ENCODE data around the gene OR10A3. TPM values are rescaled to one million over a fixed set of nuclear protein-coding genes. Genes with fewer than 3 reads are reported as not detected.

Gene OR10A3
- total and polyA plus RNA-seq, 2 experiments from 2014 or later = 0.14 to 0.52 TPM

DNA sequence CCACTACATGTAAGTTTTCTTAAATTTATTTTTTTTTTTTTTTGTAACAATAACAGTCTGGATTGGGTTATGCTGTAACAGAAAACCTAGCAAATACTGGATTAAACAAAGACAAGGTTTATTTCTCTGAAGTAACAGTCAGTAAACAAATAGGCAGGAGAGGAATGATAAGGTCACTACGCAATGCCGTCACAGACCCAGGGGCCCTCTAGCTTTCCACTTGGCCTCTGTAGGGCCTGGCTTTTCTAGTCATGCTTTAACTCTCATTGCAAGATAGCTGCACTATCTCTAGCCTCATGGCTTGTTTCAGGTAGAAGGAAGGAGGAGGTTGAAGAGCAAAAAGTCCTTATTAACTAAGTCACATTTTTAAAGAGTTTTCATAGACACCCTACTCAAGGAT is 17.0 kb downstream of the OR10A3 start:
- Histone ChIP-seq H2AFZ (no peak overlapping the region), H3K4me1 (ENCODE audit: insufficient read depth) (no peaks in the 10 kb centered on the region), H4K20me1 (replicated peaks; ENCODE audit: insufficient read depth) (no peaks in the 10 kb centered on the region), H3K27ac (ENCODE audit: low read depth) (no peak overlapping the region), H3K36me3 (ENCODE audit: insufficient read depth) (peaks cover 13% of the 10 kb centered on the region), H3K79me2 (replicated peaks; ENCODE audit: insufficient read depth) (no peaks in the 10 kb centered on the region), H3K4me3 (no peak overlapping the region), H3F3A (replicated peaks; ENCODE audit: low read depth) (no peaks in the 10 kb centered on the region), H3K9me2 (ENCODE audit: insufficient read depth) (0 out of 2 replicates have a peak, but pooled peaks cover 4% of the 10 kb centered on the region), H3K27me3 (ENCODE audit: insufficient read depth) (no peaks in the 10 kb centered on the region), H3K4me2 (no peak overlapping the region)
- no peak for DNase-seq (ENCODE audit: low spot score)
- Mint-ChIP-seq H3K4me1 (no peaks in the 10 kb centered on the region), H3K27me3 (ENCODE audit: insufficient read depth, low read depth, poor library complexity) (no peaks in the 10 kb centered on the region), H3K9me3 (peaks cover 9% of the 10 kb centered on the region), H3K4me3 (no peak overlapping the region), H3K27ac (no peak overlapping the region), H3K36me3 (ENCODE audit: low read depth) (peaks cover 6% of the 10 kb centered on the region; the same call in 2 of the 3 replicates)
- TF ChIP-seq ZNF331 (CRISPR knock-in tag; IDR thresholded peaks at IDR 0.05; ENCODE audit: low read depth) (no peak), ZNF114 (CRISPR knock-in tag; IDR thresholded peaks at IDR 0.05) (no peak), JUNB (IDR thresholded peaks at IDR 0.05; ENCODE audit: unreplicated experiment) (no peak)
- no peak for ATAC-seq

- Histone ChIP-seq H3K36me3 (ENCODE audit: insufficient read depth) (peaks cover 4% of the 10 kb centered on the region), H3K79me2 (replicated peaks; ENCODE audit: insufficient read depth) (no peaks in the 10 kb centered on the region), H3F3A (replicated peaks; ENCODE audit: low read depth) (no peaks in the 10 kb centered on the region), H3K4me1 (ENCODE audit: insufficient read depth) (no peaks in the 10 kb centered on the region), H3K4me2 (no peak overlapping the region), H2AFZ (no peak overlapping the region), H3K27ac (ENCODE audit: low read depth) (no peak overlapping the region), H4K20me1 (replicated peaks; ENCODE audit: insufficient read depth) (no peaks in the 10 kb centered on the region), H3K27me3 (ENCODE audit: insufficient read depth) (no peaks in the 10 kb centered on the region), H3K9me2 (ENCODE audit: insufficient read depth) (no peaks in the 10 kb centered on the region), H3K4me3 (no peak overlapping the region)
- TF ChIP-seq CTCF (conservative IDR thresholded peaks at IDR 0.05; ENCODE audit: low read depth in 2 of 2) = no peak
- Mint-ChIP-seq H3K36me3 (ENCODE audit: low read depth) (peaks cover 30% of the 10 kb centered on the region), H3K27me3 (ENCODE audit: insufficient read depth, low read depth, poor library complexity) (peaks cover 14% of the 10 kb centered on the region), H3K9me3 (peaks cover 32% of the 10 kb centered on the region), H3K4me3 (no peak overlapping the region), H3K27ac (no peak overlapping the region), H3K4me1 (no peaks in the 10 kb centered on the region; the same call in 2 of the 3 replicates)
- DNase-seq (ENCODE audit: low spot score) = no peak
- no peak for ATAC-seq
These were observed 23.4 kb downstream of the OR10A3 start for GRCh38 chr11:7918141-7918540.

GRCh38 chr11:7911011-7911410 is 30.5 kb downstream of the OR10A3 start:
- Mint-ChIP-seq H3K27ac (no peak overlapping the region), H3K27me3 (ENCODE audit: insufficient read depth, low read depth, poor library complexity) (no peaks in the 10 kb centered on the region), H3K4me3 (no peak overlapping the region), H3K4me1 (peaks cover 48% of the 10 kb centered on the region), H3K9me3 (peaks cover 2% of the 10 kb centered on the region), H3K36me3 (ENCODE audit: low read depth) (no peaks in the 10 kb centered on the region)
- no peaks in the 10 kb centered on the region for H3K79me2 ChIP-seq (replicated peaks; ENCODE audit: insufficient read depth)
- H3F3A ChIP-seq (replicated peaks; ENCODE audit: low read depth) = 0 out of 2 replicates have a peak, but pooled peaks cover 4% of the 10 kb centered on the region
- no peaks in the 10 kb centered on the region for H4K20me1 ChIP-seq (replicated peaks; ENCODE audit: insufficient read depth)
- peaks cover 48% of the 10 kb centered on the region for H3K4me1 ChIP-seq (ENCODE audit: insufficient read depth)
- DNase-seq (ENCODE audit: low spot score) (no peak), ATAC-seq (no peak)
- H3K27ac ChIP-seq (ENCODE audit: low read depth) = peak overlapping the region; percentile 99
- no peaks in the 10 kb centered on the region for H3K9me2 ChIP-seq (ENCODE audit: insufficient read depth)
- no peak overlapping the region for H2AFZ ChIP-seq
- H3K36me3 ChIP-seq (ENCODE audit: insufficient read depth) = no peaks in the 10 kb centered on the region
- H3K4me2 ChIP-seq = peak overlapping the region; percentile 13; the same call in 1 of the 2 replicates
- H3K27me3 ChIP-seq (ENCODE audit: insufficient read depth) = no peaks in the 10 kb centered on the region
- no peak overlapping the region for H3K4me3 ChIP-seq
- TF ChIP-seq, protein P1, sequence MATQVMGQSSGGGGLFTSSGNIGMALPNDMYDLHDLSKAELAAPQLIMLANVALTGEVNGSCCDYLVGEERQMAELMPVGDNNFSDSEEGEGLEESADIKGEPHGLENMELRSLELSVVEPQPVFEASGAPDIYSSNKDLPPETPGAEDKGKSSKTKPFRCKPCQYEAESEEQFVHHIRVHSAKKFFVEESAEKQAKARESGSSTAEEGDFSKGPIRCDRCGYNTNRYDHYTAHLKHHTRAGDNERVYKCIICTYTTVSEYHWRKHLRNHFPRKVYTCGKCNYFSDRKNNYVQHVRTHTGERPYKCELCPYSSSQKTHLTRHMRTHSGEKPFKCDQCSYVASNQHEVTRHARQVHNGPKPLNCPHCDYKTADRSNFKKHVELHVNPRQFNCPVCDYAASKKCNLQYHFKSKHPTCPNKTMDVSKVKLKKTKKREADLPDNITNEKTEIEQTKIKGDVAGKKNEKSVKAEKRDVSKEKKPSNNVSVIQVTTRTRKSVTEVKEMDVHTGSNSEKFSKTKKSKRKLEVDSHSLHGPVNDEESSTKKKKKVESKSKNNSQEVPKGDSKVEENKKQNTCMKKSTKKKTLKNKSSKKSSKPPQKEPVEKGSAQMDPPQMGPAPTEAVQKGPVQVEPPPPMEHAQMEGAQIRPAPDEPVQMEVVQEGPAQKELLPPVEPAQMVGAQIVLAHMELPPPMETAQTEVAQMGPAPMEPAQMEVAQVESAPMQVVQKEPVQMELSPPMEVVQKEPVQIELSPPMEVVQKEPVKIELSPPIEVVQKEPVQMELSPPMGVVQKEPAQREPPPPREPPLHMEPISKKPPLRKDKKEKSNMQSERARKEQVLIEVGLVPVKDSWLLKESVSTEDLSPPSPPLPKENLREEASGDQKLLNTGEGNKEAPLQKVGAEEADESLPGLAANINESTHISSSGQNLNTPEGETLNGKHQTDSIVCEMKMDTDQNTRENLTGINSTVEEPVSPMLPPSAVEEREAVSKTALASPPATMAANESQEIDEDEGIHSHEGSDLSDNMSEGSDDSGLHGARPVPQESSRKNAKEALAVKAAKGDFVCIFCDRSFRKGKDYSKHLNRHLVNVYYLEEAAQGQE (IDR thresholded peaks at IDR 0.05; ENCODE audit: unreplicated experiment) = no peak
